K562 (cell line): Measurements from ENCODE around the gene TMEM164. TPM values are rescaled to one million over a fixed set of nuclear protein-coding genes. Genes with fewer than 3 reads are reported as not detected.
A peak's percentile ranks its signal among the peaks of the same experiment; 100 is the strongest.

Experiments used
- CREB3L1 ChIP-seq: fragments of 450-650 bp; IDR thresholded peaks from 2 replicates; pipeline ENCODE4 v1.6.1; 2014; ENCODE audit warnings: low read depth, mild to moderate bottlenecking, moderate library complexity, borderline replicate concordance
- CSDE1 ChIP-seq, 2 experiments: fragments of 450-650 bp; IDR thresholded peaks; 2 replicates each; pipeline ENCODE4 v1.6.1; 2016; ENCODE audit warnings: mild to moderate bottlenecking in 1 of 2
- FOXJ2 ChIP-seq: fragments of 200-800 bp; sonication (Bioruptor generic); IDR thresholded peaks from 2 replicates; pipeline ENCODE4 v1.6.1; 2016; ENCODE audit warnings: missing genetic modification characterization, missing compliant biosample characterization
- HLTF ChIP-seq: fragments of 450-650 bp; IDR thresholded peaks from 2 replicates; pipeline ENCODE4 v1.6.1; 2016
- HSF4 ChIP-seq: fragments of 250-450 bp; sonication (Bioruptor Pico); IDR thresholded peaks from 2 replicates; pipeline ENCODE4 v2.1.2; 2022; ENCODE audit warnings: mild to moderate bottlenecking, moderate library complexity, borderline replicate concordance
- MBD1 ChIP-seq: fragments of 250-450 bp; sonication (Bioruptor Pico); IDR thresholded peaks from 2 replicates; pipeline ENCODE4 v1.8.0; 2022; ENCODE audit warnings: inconsistent platforms
- NFE2 ChIP-seq: IDR thresholded peaks from 2 replicates; pipeline ENCODE4 v1.6.1; 2014; ENCODE audit warnings: antibody characterized with exemption, low read depth
- NFE2L1 ChIP-seq: fragments of 450-650 bp; IDR thresholded peaks from 2 replicates; pipeline ENCODE4 v1.6.1; 2016; ENCODE audit warnings: missing genetic modification characterization, low read depth, mild to moderate bottlenecking, missing compliant biosample characterization, moderate library complexity, borderline replicate concordance
- NR0B1 ChIP-seq: fragments of 450-650 bp; IDR thresholded peaks from one replicate; pipeline ENCODE4 v1.6.1; 2018; ENCODE audit warnings: mild to moderate bottlenecking, moderate library complexity; ENCODE audit not compliant: partially characterized antibody
- PURB ChIP-seq: sonication (generic); formaldehyde crosslinking; IDR thresholded peaks from 2 replicates; pipeline ENCODE4 v1.9.0; 2021; ENCODE audit warnings: low read depth, mild to moderate bottlenecking, missing genetic modification reagents
- TAL1 ChIP-seq: fragments of 450-650 bp; IDR thresholded peaks from 2 replicates; pipeline ENCODE4 v1.6.1; 2016; ENCODE audit warnings: mild to moderate bottlenecking
- ZBED1 ChIP-seq: IDR thresholded peaks from 2 replicates; pipeline ENCODE4 v1.6.1; 2014
- ZBTB49 ChIP-seq: sonication (generic); formaldehyde crosslinking; IDR thresholded peaks from 2 replicates; pipeline ENCODE4 v1.8.0; 2022; ENCODE audit warnings: missing genetic modification reagents, mild to moderate bottlenecking, borderline replicate concordance
- ZC3H8 ChIP-seq: fragments of 450-650 bp; IDR thresholded peaks from 2 replicates; pipeline ENCODE4 v1.6.1; 2017
- ZNF134 ChIP-seq: fragments of 250-450 bp; sonication (Bioruptor Pico); conservative IDR thresholded peaks from 2 replicates; pipeline ENCODE4 v1.4.0; 2020
- ZNF561 ChIP-seq: fragments of 450-650 bp; formaldehyde crosslinking; conservative IDR thresholded peaks from 2 replicates; pipeline ENCODE4 v1.4.0; 2020; ENCODE audit warnings: mild to moderate bottlenecking, moderate library complexity
- ZNF639 ChIP-seq, 2 experiments: fragments of 200-800 bp in 1 of 2; sonication (Bioruptor generic) in 1 of 2; sonication (generic) in 1 of 2; formaldehyde crosslinking in 1 of 2; IDR thresholded peaks in 1 of 2; conservative IDR thresholded peaks in 1 of 2; 2 replicates each; pipeline versions ENCODE4 v1.5.0 to v1.6.1; 2016 to 2020; ENCODE audit warnings: missing compliant biosample characterization in 1 of 2, missing genetic modification characterization in 1 of 2, missing genetic modification reagents in 1 of 2
- polyA plus RNA-seq, 8 experiments: library from polyadenylated mRNA; depleted of rRNA in 4 of 8; stranded (reverse) in 5 of 8; unstranded in 3 of 8; fragments of >200 nt; fragmentation: Nextera tagmentation in 2 of 8; fragmentation: Illumina TruSeq in 1 of 8; extraction: Ambion mirVana in 2 of 8; extraction: Trizol in 1 of 8; gene quantifications; 2 replicates each; pipeline versions ENCODE4 v1.2.1 to v1.2.3, GENCODE V29; 2011 to 2014; ENCODE audit warnings: inconsistent platforms in 1 of 8, missing spikeins in 1 of 8
- total RNA-seq, 7 experiments: library from RNA; depleted of rRNA in 6 of 7; stranded (reverse); fragments of >200 nt in 6 of 7; fragmentation: Illumina TruSeq in 2 of 7; extraction: Trizol in 2 of 7; gene quantifications; 2 replicates each; pipeline versions ENCODE4 v1.2.1 to v1.2.3, GENCODE V29; 2011 to 2021; ENCODE audit warnings: low replicate concordance in 1 of 7

TMEM164 gene
- total and polyA plus RNA-seq, 9 of the 15 experiments (the other 6 are each of a cell fraction or from before 2014, with no cell fraction given), result 2.4 to 57.3 (median 23.1) TPM

- TF ChIP-seq PURB (no peak), HLTF (no peak), CSDE1 (IDR thresholded peaks at IDR 0.05) (no peak), NR0B1 (no peak), NFE2L1 (tag) (peak; percentile 82), ZNF561 (peak; percentile 84; the same call in 1 of the 2 replicates), ZNF134 (peak; percentile 89), MBD1 (peak; percentile 92), FOXJ2 (tag) (0 out of 2 replicates have a peak, but pooled peaks have one; percentile 27), CREB3L1 (no peak; the same call in 1 of the 2 replicates), ZC3H8 (no peak), ZNF639 (CRISPR knock-in tag; conservative IDR thresholded peaks at IDR 0.05 in 1 of 2, IDR thresholded peaks at IDR 0.05 in 1 of 2) (peak in 1 of 2 experiments; percentile 99; a peak in 2 of 4 replicates), ZBTB49 (no peak), TAL1 (no peak), NFE2 (no peak), ZBED1 (no peak), HSF4 (CRISPR knock-in tag) (peak; percentile 98)
Measured at GRCh38 chrX:110000847-110001713, 1.8 kb upstream of the TMEM164 start (continued).
